Neural cell (in vitro differentiated cells): ENCODE data around the gene TPPP3.

Experiments
- EP300 ChIP-seq: fragments of 450-650 bp; conservative IDR thresholded peaks from 2 replicates; pipeline ENCODE4 v1.6.1; 2014; ENCODE audit warnings: antibody characterized with exemption, mild to moderate bottlenecking, moderate library complexity; ENCODE audit not compliant: poor library complexity, severe bottlenecking
- EZH2 ChIP-seq: fragments of 200-600, 300-800 bp; shearing (Covaris generic), sonication (generic); IDR thresholded peaks from 2 replicates; pipeline ENCODE4 v1.6.1; 2014; ENCODE audit warnings: antibody characterized with exemption, low read length, borderline replicate concordance, mild to moderate bottlenecking; ENCODE audit not compliant: insufficient read depth, poor library complexity, severe bottlenecking
- POLR2AphosphoS5 ChIP-seq: IDR thresholded peaks from 2 replicates; pipeline ENCODE4 v1.6.1; 2012
- RAD21 ChIP-seq: fragments of 450-650 bp; conservative IDR thresholded peaks from 2 replicates; pipeline ENCODE4 v1.6.1; 2014; ENCODE audit warnings: antibody characterized with exemption, mild to moderate bottlenecking, moderate library complexity
- SMC3 ChIP-seq: fragments of 450-650 bp; conservative IDR thresholded peaks from 2 replicates; pipeline ENCODE4 v1.6.1; 2014; ENCODE audit warnings: antibody characterized with exemption, mild to moderate bottlenecking, moderate library complexity; ENCODE audit not compliant: poor library complexity
- TAF1 ChIP-seq: IDR thresholded peaks from 2 replicates; pipeline ENCODE4 v1.6.1; 2012; ENCODE audit warnings: low read depth
- TF ChIP-seq, protein P1 (sequence below): fragments of 450-650 bp; IDR thresholded peaks from 2 replicates; pipeline ENCODE4 v1.5.1; 2014; ENCODE audit warnings: antibody characterized with exemption, mild to moderate bottlenecking, moderate library complexity; ENCODE audit not compliant: poor library complexity, severe bottlenecking

DNA sequence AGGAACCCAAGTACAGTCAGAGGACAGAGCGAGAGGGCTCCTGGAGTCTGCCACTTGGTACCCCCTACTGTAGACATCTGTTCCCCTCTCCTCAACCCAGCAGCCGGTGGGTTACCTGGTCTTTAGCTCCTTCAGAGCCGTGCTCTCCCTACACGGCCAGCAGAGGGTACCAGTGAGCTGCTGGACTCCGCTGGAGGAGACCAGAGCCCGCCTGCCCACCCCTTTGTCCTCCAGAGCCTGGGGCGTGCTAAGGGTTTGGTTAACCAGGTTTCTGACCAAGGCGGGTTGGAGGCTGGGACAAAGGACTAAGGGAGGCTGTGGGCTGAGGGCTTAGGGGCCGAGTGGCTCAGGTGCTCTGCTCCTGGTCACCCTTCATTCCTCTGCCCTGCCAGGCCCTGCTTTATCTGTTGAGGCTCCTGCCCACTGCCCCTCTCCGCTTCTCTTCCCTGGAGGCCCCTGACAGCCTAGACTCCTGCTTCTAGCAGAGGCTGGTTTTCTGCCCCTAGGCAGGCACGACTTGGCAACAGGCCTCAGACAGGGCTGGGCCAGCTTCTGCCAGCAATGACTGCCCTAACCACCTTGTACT, 34.9 kb upstream of the TPPP3 start:
- no peak for TF ChIP-seq EZH2
- TF ChIP-seq, protein P1, sequence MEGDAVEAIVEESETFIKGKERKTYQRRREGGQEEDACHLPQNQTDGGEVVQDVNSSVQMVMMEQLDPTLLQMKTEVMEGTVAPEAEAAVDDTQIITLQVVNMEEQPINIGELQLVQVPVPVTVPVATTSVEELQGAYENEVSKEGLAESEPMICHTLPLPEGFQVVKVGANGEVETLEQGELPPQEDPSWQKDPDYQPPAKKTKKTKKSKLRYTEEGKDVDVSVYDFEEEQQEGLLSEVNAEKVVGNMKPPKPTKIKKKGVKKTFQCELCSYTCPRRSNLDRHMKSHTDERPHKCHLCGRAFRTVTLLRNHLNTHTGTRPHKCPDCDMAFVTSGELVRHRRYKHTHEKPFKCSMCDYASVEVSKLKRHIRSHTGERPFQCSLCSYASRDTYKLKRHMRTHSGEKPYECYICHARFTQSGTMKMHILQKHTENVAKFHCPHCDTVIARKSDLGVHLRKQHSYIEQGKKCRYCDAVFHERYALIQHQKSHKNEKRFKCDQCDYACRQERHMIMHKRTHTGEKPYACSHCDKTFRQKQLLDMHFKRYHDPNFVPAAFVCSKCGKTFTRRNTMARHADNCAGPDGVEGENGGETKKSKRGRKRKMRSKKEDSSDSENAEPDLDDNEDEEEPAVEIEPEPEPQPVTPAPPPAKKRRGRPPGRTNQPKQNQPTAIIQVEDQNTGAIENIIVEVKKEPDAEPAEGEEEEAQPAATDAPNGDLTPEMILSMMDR = no peak
- no peak for TF ChIP-seq EP300
- no peak for TF ChIP-seq POLR2AphosphoS5
- TF ChIP-seq TAF1 = no peak
- TF ChIP-seq RAD21 = no peak
- TF ChIP-seq SMC3 = no peak
